ENCODE data around the gene MED29. TPM values are rescaled to one million over a fixed set of nuclear protein-coding genes. Genes with fewer than 3 reads are reported as not detected.
A peak's percentile ranks its signal among the peaks of the same experiment; 100 is the strongest.

Gene MED29
- total and polyA plus RNA-seq, 2 of the 4 experiments (the other 2 are of a cell fraction) = 17.6 to 28.8 TPM

- TF ChIP-seq SMC3 (IDR thresholded peaks at IDR 0.05; ENCODE audit: low read depth, low read length) (no peak), MAZ (IDR thresholded peaks at IDR 0.05; ENCODE audit: borderline replicate concordance, low read depth, low read length) (peak; percentile 93), MAFK (IDR thresholded peaks at IDR 0.05; ENCODE audit: low read depth, low read length) (no peak)
Observed at GRCh38 chr19:39428283-39429112, 37.3 kb downstream of the MED29 start (continued).
